ENCODE measurements around the gene H6PD.
"Not testable (repeated sequence)": the region's sequence is repeated elsewhere in the genome, so short reads cannot be mapped to it uniquely, and the experiment has no call there.

The H6PD gene

DNA sequence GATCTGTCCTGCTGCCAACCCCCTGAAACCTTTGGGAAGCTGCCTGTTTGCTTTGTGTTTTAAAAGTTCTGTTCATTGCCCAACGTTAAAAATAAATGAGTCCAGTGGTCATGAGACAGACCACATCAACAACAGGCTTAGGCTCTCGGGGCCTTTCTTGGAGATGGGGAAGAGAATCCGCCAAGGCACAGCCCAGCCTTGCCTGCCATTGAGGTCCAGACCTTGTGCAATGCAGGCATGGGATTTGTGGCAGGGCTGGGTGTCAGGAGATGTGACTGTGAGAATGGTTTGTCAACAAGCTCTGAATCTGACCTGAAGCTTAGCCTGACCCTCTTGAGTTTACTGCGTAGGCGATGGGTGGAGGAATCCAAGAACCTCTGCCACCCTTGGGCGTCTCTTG is 62.3 kb downstream of the H6PD start:
- no peak overlapping the region for H3K27ac ChIP-seq (ENCODE audit: low read length)
- H4K20me1 ChIP-seq (ENCODE audit: insufficient read depth, low read length), result no peaks in the 10 kb centered on the region
- no peak overlapping the region for H3K9ac ChIP-seq (ENCODE audit: low read length)
- no peaks in the 10 kb centered on the region for H3K9me3 ChIP-seq (ENCODE audit: insufficient read depth, low read length)
- H3K36me3 ChIP-seq (replicated peaks; ENCODE audit: low read depth, low read length), result no peaks in the 10 kb centered on the region
- H3K4me2 ChIP-seq (ENCODE audit: low read length), result no peak overlapping the region
- peaks cover 16% of the 10 kb centered on the region for H3K27me3 ChIP-seq (ENCODE audit: low read depth, low read length)
- no peak overlapping the region for H3K4me3 ChIP-seq (ENCODE audit: low read length)
- no peaks in the 10 kb centered on the region for H3K4me1 ChIP-seq (ENCODE audit: low read length)
- no peaks in the 10 kb centered on the region for H3K79me2 ChIP-seq (ENCODE audit: low read length)
- no peak overlapping the region for H2AFZ ChIP-seq (ENCODE audit: low read depth, low read length)
- no peak for TF ChIP-seq CTCF (IDR thresholded peaks at IDR 0.05; ENCODE audit: low read depth, low read length)
- no peak for TF ChIP-seq EZH2phosphoT487 (IDR thresholded peaks at IDR 0.05; ENCODE audit: low read depth)

DNA sequence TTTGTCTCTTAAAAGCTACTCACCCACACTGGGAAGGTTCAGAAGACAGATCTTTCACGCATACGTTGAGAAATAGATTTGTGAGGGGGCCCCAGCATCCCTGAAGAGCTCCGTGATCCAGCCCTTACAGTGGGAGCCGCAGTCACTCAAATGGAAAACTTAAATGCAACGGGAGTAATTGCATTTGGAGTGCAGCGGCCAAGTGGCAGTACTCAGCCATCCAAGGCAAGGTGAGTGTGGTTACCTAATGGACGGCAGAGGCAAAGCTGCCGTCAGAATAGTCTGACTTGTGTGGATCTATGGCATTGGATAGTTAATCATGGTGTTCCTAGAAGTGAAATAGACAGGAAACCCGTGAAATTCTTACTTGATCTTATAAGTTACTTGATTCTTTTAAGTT is 63.3 kb downstream of the H6PD start:
- H3K79me2 ChIP-seq (ENCODE audit: low read length), result no peaks in the 10 kb centered on the region
- no peaks in the 10 kb centered on the region for H3K36me3 ChIP-seq (replicated peaks; ENCODE audit: low read depth, low read length)
- no peak overlapping the region for H2AFZ ChIP-seq (ENCODE audit: low read depth, low read length)
- no peak overlapping the region for H3K4me3 ChIP-seq (ENCODE audit: low read length)
- no peak overlapping the region for H3K9ac ChIP-seq (ENCODE audit: low read length)
- H3K4me2 ChIP-seq (ENCODE audit: low read length), result no peak overlapping the region
- TF ChIP-seq CTCF (IDR thresholded peaks at IDR 0.05; ENCODE audit: low read depth, low read length), result no peak
- H3K9me3 ChIP-seq (ENCODE audit: insufficient read depth, low read length), result no peaks in the 10 kb centered on the region
- peaks cover 16% of the 10 kb centered on the region for H3K27me3 ChIP-seq (ENCODE audit: low read depth, low read length)
- no peaks in the 10 kb centered on the region for H4K20me1 ChIP-seq (ENCODE audit: insufficient read depth, low read length)
- no peaks in the 10 kb centered on the region for H3K4me1 ChIP-seq (ENCODE audit: low read length)
- H3K27ac ChIP-seq (ENCODE audit: low read length), result no peak overlapping the region

- peaks cover 16% of the 10 kb centered on the region for H3K27me3 ChIP-seq (ENCODE audit: low read depth, low read length)
- H3K4me3 ChIP-seq (ENCODE audit: low read length), result no peak overlapping the region
- H3K9me3 ChIP-seq (ENCODE audit: insufficient read depth, low read length), result no peaks in the 10 kb centered on the region
- TF ChIP-seq EZH2phosphoT487 (IDR thresholded peaks at IDR 0.05; ENCODE audit: low read depth), result no peak
- TF ChIP-seq CTCF (IDR thresholded peaks at IDR 0.05; ENCODE audit: low read depth, low read length), result no peak
- H3K27ac ChIP-seq (ENCODE audit: low read length), result no peak overlapping the region
- H3K4me2 ChIP-seq (ENCODE audit: low read length), result no peak overlapping the region
- no peaks in the 10 kb centered on the region for H3K36me3 ChIP-seq (replicated peaks; ENCODE audit: low read depth, low read length)
- H3K9ac ChIP-seq (ENCODE audit: low read length), result no peak overlapping the region
- H2AFZ ChIP-seq (ENCODE audit: low read depth, low read length), result no peak overlapping the region
- no peaks in the 10 kb centered on the region for H3K79me2 ChIP-seq (ENCODE audit: low read length)
- H4K20me1 ChIP-seq (ENCODE audit: insufficient read depth, low read length), result no peaks in the 10 kb centered on the region
- no peaks in the 10 kb centered on the region for H3K4me1 ChIP-seq (ENCODE audit: low read length)
These were observed 63.7 kb downstream of the H6PD start for GRCh38 chr1:9298282-9298681.

- H3K4me1 ChIP-seq (ENCODE audit: low read length); H3K27me3 ChIP-seq (ENCODE audit: low read depth, low read length); H3K27ac ChIP-seq (ENCODE audit: low read length); H3K79me2 ChIP-seq (ENCODE audit: low read length); H2AFZ ChIP-seq (ENCODE audit: low read depth, low read length); H3K4me2 ChIP-seq (ENCODE audit: low read length); H4K20me1 ChIP-seq (ENCODE audit: insufficient read depth, low read length); H3K9me3 ChIP-seq (ENCODE audit: insufficient read depth, low read length); H3K36me3 ChIP-seq (replicated peaks; ENCODE audit: low read depth, low read length); H3K4me3 ChIP-seq (ENCODE audit: low read length); H3K9ac ChIP-seq (ENCODE audit: low read length): not testable (repeated sequence)
These were observed 65.3 kb downstream of the H6PD start for GRCh38 chr1:9299571-9300541.
